HuH-7.5 (cell line): Measurements from ENCODE around the gene CCNA2.

Experiments
- DNase-seq: peaks from one replicate; pipeline ENCODE4 v3.0.0; 2011; ENCODE audit warnings: low spot score

The CCNA2 gene

GRCh38 chr4:121823505-121824170, at the start of gene CCNA2:
CCNA2 (minus strand) TSS chr4:121823883; CDS start chr4:121823628, 255 bp downstream.
- DNase-seq, result peak; percentile 43

- DNase-seq, result peak; percentile 36
These were observed 46.4 kb upstream of the CCNA2 start, which contains the start of gene BBS7 for GRCh38 chr4:121869841-121870822. BBS7 (minus strand) TSS chr4:121870474; CDS start chr4:121870313, 161 bp downstream.

- no peak for DNase-seq
These were observed 40.1 kb upstream of the CCNA2 start for GRCh38 chr4:121863799-121864198.

DNA sequence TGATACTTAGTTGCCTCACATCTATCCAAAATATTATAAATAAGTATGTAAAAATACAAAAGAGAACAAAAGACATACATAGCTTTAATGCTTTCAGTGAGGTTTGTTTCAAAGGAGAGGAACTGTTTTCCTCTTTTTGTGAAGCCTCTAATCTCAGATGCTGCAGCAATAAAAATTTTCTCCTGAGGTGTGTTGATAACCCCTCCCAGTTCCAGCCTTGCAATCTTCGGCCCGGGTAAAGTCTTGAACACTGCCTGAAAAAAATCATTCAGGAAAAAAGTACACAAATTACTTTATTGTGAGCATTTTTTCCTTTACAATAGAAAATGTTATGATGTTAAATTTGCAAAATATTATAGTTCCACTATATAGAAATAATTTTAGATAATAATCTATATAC, 37.7 kb upstream of the CCNA2 start:
- DNase-seq, result no peak

DNA sequence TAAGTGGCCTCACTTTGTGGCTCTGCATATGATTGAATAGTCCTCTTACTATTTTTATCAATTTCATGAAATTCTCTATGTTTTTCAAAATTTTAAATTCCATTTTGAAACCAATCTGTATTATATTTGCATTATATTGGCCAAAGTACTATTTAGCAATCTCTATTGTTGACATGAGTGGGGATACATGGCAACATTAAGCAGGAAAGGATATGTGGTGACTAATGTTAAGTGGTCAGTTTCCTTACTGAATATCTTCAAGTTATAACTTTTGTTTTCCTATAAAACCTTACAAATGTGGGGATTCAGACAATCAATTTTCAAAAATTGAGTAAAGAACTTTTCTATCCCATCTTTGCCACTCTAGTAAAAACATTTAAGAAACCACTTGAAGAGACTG, 36.4 kb upstream of the CCNA2 start:
- no peak for DNase-seq

GRCh38 chr4:121851354-121851753, 27.7 kb upstream of the CCNA2 start:
- no peak for DNase-seq

- no peak for DNase-seq
These were observed 23.0 kb upstream of the CCNA2 start for GRCh38 chr4:121846662-121847061.

DNA sequence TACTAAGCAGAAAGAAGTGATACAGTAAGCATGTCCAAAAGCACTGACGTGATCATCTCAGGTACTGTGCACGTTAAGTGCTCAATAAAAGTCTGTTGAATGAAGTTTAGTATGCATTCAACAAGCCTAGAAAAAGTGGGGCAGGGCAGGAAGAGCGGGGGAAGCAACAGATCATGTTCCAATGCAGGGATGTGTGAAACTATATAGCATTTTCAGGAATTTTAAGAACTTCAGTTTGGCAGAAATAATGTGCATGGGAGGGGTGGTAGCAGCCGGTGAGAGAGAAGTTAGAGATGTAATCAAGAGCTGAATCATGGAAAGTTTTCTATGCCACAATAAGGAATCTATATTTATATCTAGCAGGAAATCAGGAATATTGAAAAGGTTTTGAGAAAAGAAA, 19.2 kb upstream of the CCNA2 start:
- no peak for DNase-seq

GRCh38 chr4:121838136-121838535, 14.5 kb upstream of the CCNA2 start:
- DNase-seq, result no peak

DNA sequence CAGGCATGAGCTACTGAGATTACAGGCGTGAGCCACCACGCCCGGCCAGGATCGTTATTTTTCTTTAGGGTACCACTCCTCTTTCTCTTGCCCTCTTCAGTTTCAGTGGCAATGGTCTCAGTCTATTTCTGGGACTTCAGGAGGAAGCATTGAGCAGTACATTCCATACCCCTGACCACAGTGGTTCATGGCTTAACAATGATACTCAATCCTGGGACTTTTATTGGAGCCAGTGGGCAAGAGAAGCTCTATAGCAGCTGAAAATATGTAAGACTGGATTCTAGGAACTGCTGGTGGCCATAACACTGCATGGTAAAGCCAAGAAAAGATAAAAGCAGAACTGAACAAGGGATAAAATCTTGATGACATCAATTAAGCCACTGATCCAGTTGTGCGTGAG, 5.8 kb upstream of the CCNA2 start:
- no peak for DNase-seq

DNA sequence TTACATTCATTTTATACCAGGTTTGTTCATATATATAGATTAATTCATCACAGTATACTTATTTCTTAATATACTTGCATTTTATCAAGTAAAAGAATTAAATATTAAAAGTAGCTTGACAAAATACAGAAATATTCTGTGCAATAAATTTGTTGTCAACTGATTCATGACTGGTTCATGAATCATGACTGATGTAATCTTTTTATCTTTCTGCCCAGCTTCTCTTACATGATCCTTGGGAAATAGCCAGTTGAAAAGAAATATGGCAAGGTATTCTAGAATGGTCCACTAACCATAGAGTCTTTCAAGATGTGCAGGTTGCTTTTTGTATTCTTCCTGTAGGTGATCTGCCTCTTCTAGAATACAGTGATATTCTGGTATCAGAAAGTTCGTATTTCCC, 4.2 kb upstream of the CCNA2 start:
- no peak for DNase-seq

DNA sequence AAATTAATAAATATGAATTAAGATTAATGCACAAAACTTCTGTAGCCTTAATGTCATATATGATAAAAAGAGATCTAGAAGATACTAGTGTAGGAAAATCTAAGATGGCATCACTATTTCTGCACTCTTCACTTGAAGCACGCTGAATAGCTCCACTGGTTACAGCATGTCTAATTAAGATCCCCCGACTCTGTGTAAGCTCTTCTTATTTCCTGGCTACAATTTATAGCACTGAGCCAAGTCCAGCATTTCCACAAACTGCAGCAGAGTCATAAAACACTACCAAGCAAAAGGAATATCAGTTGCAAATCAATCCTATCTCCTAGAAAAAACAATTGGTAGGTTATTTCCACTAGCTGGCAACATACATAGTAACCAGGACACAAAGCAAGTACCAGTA, 1.3 kb upstream of the CCNA2 start:
- no peak for DNase-seq

- no peak for DNase-seq
These were observed 466 bp upstream of the CCNA2 start for GRCh38 chr4:121824171-121824527.

GRCh38 chr4:121822796-121823504, 733 bp downstream of the CCNA2 start:
- DNase-seq, result no peak

DNA sequence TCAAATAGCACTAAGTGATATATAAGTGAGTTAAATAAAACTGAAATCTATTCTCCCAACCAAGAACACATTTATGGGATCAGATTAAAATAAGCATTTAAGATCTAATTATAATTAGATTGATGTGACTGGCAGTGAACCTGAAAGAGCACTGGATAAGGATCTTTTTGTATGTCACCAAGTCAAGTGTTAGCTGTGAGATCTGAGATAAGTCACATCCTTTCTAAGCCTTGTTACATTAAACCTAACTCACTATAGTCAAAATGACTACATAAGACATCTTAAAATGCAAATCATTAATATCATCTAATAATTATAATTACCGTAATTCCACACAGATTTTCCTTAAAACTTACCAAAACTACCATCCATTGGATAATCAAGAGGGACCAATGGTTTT, 1.6 kb downstream of the CCNA2 start:
- no peak for DNase-seq

DNA sequence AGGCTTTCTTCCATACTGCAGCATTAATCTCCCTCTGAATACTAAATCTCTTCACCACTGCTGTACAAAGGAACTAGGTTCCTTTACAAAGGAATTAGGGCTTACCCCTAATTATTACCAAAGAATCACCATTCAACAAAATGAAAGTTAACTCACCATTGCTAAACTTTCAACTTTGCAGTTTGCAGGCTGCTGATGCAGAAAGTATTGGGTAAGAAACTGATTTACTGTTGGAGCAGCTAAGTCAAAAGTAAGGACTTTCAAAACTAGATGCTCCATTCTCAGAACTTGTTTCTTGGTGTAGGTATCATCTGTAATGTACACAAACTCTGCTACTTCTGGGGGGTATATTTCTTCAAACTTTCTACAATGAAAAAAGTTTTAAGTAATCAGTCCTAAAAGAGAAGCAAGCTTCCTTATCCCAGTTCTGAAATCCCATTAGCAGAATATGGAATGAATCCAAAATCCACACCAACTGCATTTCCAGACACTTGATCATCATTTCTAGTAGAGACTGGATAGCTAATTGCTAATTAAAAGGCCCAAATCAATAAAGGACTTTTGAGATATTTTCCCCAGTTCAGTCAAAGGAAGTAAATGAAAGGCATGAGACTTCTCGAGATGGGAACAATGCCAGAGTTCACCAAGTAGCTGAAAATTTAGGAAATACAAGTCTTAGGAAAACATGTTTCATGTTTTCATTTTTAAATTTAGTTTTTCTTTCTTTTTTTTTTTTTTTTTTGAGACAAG, 4.3 kb downstream of the CCNA2 start:
- no peak for DNase-seq

DNA sequence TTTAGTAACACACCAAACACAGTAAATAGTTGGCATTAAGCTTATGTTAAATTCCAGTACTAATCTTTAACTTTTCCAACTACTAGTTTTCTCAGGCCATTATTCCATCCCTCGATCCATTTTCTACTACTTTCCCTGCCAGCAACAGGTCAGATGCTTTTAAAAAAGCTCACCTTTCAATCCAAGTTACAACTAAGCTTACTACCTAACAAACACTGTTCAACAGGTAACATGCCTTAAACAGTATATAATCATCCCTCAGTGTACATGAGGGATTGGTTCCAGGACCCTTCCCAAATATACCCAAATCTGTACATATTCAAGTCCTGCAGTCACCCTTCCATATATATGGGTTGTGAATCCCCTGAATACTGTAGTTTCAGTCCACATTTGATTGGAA, 5.5 kb downstream of the CCNA2 start:
- DNase-seq, result no peak

DNA sequence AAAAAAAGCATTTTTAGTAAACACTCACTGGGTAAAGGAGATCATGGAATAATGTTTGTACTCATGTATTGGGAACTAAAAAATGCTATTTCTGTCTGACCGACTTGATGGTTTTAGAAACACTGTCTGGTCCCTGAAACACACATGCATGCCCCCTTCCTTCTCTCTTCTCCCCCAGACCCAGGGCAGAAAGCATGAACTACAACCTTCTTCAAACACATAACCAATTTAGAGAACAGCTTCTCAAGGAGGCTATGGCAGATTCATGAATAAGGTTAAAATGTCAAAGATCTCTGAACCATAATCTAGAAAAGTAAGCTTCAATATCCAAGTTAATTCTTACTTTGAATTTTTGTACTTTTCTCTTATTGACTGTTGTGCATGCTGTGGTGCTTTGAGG, 6.0 kb downstream of the CCNA2 start:
- DNase-seq, result no peak

DNA sequence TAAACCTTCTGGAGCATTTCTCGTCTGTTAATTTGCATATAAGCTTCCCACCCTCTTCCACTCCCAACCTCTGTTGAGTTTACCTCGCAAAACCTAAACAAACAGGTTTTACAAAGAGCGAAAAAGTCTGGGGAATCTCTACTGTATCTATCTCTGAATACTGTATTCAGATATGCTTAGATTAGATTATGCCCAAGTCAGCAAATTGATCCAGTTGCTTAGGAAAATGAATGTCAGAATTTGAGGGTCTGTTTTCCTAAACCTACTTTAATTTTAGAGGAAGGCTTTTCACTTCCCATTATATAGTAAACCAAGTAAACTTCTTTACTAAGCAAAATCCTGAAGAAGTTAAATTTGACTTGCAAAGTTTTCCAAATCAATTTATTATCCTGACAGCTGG, 6.7 kb downstream of the CCNA2 start:
- DNase-seq, result no peak

DNA sequence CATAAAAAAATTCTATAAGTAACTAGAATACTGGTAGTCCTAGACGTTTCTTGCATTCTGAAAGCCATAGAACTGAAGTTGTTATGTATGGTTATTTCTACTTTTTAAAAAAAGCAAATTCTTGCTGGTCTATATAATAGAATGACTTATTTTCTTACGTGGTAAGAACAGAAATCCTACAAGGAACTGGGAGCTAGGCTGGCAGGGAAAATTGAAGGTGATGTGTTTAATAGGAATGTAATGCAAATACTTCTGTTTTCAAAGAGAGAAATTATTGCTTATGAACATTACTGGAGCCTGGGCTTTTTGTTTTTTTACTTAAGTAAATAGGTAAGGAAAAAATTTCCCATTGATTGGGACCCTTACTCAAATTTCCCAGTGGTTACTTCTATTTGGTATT, 8.9 kb downstream of the CCNA2 start:
- DNase-seq, result no peak

GRCh38 chr4:121811122-121811521, 12.6 kb downstream of the CCNA2 start:
- DNase-seq, result no peak

DNA sequence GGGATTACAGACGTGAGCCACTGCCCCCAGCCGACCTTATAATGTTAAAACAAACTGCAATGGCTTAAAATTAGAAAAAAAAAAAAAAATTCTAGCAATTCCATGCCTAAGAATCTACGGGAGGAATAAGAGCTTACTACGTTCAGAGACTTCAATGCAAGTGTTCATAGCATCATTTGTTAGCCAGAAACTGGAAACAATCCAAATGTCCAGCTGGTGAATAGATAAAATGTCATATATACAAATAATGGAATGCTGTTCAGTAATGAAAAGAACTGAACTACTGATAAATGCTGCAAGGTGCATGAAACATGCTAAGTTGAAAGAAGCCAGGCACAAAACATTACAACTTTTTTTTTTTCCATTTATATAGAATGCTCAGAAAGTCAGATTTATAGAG, 17.3 kb downstream of the CCNA2 start:
- no peak for DNase-seq
